Progenitor cell of endocrine pancreas (in vitro differentiated cells): Measurements from ENCODE around the gene TRPV4. TPM values are rescaled to one million over a fixed set of nuclear protein-coding genes. Genes with fewer than 3 reads are reported as not detected.

Source experiments
- DNase-seq: peaks from one replicate; pipeline ENCODE4 v3.0.0; 2021; ENCODE audit warnings: low spot score; ENCODE audit not compliant: unreplicated experiment
- H3K27ac Mint-ChIP-seq: 2 replicates; pipeline ENCODE4 v1.8.0; 2021; ENCODE audit warnings: mild to moderate bottlenecking, moderate library complexity, mixed read lengths
- H3K27me3 Mint-ChIP-seq: 2 replicates; pipeline ENCODE4 v1.8.0; 2021; ENCODE audit warnings: mixed read lengths
- H3K36me3 Mint-ChIP-seq: 2 replicates; pipeline ENCODE4 v1.8.0; 2022; ENCODE audit warnings: mixed read lengths; ENCODE audit not compliant: insufficient read depth
- H3K4me1 Mint-ChIP-seq: 2 replicates; pipeline ENCODE4 v1.8.0; 2021; ENCODE audit warnings: low read depth, mixed read lengths
- H3K4me3 Mint-ChIP-seq: 2 replicates; pipeline ENCODE4 v1.8.0; 2021; ENCODE audit warnings: low read depth, mild to moderate bottlenecking, moderate library complexity, mixed read lengths
- H3K9me3 Mint-ChIP-seq: 2 replicates; pipeline ENCODE4 v1.8.0; 2021; ENCODE audit warnings: low read depth, mixed read lengths
- total RNA-seq: library from RNA; stranded (reverse); gene quantifications from 2 replicates; pipeline ENCODE4 v1.2.1, GENCODE V29; 2021
- TF ChIP-seq, protein P1 (sequence below): fragments of 200-600 bp; sonication (generic); IDR thresholded peaks from one replicate; pipeline ENCODE4 v1.5.0; 2021; ENCODE audit warnings: antibody characterized with exemption, mild to moderate bottlenecking; ENCODE audit not compliant: unreplicated experiment

Gene TRPV4
- total RNA-seq, 1 donor from 2014 or later = 5.2 TPM

DNA sequence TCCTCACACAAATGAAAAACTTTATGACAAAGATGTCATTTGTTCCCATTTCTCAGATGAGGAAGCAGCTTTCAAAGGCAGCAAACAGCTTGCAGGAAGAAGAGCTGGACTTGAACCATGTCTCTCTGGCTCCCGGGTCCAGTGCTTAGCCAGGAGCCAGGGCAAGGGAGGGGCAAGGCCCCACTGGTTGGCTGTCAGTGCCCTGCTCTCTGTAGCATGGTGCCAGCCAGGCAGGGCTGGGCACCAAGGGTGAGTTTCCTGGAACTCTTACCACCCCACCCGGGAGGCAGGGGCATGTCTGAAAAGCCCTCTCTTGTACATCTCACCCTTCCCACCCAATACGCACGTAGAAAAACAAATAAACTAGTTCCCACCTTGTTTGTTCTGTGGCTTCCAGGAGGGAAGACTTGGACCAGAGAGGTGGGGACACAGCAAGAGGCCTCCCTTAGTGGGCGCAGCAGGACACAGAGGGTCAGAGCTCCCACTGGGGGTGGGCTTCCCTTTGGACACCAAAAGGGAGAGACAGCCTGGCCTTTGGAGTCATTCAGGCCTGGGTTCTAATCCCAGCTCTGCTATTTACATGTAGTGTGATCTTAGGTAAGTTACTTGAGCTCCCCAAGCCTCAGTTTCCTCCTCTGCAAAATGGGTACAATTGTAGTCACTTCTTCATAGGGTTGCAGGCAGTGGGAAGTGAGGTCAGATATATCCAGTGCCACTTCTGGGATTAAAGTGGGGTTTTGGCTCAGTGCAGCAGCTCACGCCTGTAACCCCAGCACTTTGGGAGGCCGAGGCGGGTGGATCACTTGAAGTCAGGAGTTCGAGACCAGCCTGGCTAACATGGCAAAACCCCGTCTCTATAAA, 17.2 kb downstream of the TRPV4 start:
- TF ChIP-seq, protein P1, sequence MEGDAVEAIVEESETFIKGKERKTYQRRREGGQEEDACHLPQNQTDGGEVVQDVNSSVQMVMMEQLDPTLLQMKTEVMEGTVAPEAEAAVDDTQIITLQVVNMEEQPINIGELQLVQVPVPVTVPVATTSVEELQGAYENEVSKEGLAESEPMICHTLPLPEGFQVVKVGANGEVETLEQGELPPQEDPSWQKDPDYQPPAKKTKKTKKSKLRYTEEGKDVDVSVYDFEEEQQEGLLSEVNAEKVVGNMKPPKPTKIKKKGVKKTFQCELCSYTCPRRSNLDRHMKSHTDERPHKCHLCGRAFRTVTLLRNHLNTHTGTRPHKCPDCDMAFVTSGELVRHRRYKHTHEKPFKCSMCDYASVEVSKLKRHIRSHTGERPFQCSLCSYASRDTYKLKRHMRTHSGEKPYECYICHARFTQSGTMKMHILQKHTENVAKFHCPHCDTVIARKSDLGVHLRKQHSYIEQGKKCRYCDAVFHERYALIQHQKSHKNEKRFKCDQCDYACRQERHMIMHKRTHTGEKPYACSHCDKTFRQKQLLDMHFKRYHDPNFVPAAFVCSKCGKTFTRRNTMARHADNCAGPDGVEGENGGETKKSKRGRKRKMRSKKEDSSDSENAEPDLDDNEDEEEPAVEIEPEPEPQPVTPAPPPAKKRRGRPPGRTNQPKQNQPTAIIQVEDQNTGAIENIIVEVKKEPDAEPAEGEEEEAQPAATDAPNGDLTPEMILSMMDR = no peak
- Mint-ChIP-seq H3K9me3 (no peaks in the 10 kb centered on the region), H3K4me1 (no peaks in the 10 kb centered on the region), H3K27ac (no peak overlapping the region), H3K4me3 (no peak overlapping the region), H3K27me3 (no peaks in the 10 kb centered on the region), H3K36me3 (no peaks in the 10 kb centered on the region)
- no peak for DNase-seq

DNA sequence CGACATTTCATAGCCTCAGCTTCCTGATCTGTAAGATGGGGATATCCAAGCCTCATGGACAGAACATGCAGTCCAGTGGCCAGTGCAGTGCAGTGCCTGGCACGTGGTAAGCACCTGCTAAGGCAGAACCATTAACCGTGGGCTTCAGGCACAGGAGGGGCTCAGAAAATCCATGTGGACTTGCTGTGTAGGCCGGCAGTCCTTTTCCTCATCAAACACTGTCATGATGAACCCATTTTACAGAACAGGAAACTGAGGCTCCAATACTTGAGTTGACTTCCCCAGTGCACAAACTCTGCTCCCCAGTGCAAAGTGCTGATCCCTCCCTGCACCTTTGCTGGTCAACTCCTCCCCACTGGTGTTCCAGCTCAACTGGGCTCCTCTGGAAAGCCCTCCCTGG, 18.0 kb downstream of the TRPV4 start:
- no peak for DNase-seq
- Mint-ChIP-seq H3K9me3 (no peaks in the 10 kb centered on the region), H3K4me3 (no peak overlapping the region)

DNA sequence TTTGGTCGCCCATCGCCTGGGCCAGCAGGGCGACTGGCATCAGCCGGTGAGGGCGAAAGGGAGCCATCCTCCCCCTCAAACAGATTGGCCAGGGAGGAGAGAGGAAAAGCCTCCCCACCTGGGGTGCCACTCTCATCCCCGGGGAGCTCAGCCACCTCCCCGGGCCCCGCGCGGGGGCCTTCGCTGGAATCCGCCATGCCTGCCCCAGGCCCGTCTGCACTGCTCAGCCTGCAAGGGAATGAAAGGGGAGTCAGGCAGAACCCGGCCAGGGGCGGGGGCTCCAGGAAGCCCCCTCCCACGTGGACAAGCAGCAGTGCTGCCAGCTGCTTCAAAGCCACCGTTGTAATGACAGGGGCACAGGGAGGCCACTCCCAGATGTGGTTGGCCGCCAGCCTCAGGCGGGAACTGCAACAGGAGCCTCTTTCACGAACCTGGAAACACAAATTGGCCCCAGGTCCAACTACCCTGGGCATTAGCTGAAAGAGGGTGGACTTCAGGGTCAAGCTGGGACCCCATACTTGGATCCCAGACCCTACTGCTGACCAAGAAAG, 18.5 kb downstream of the TRPV4 start:
- H3K9me3 Mint-ChIP-seq = no peaks in the 10 kb centered on the region
- H3K4me3 Mint-ChIP-seq = no peak overlapping the region
- TF ChIP-seq, protein P1 = no peak
- H3K27me3 Mint-ChIP-seq = no peaks in the 10 kb centered on the region
- no peak overlapping the region for H3K27ac Mint-ChIP-seq
- no peak for DNase-seq
- no peaks in the 10 kb centered on the region for H3K4me1 Mint-ChIP-seq
- no peaks in the 10 kb centered on the region for H3K36me3 Mint-ChIP-seq

More for the DNA sequence above, 18.0 kb downstream of the TRPV4 start:
- Mint-ChIP-seq H3K36me3 (no peaks in the 10 kb centered on the region), H3K27ac (no peak overlapping the region), H3K4me1 (no peaks in the 10 kb centered on the region), H3K27me3 (no peaks in the 10 kb centered on the region)
- TF ChIP-seq, protein P1 = no peak

DNA sequence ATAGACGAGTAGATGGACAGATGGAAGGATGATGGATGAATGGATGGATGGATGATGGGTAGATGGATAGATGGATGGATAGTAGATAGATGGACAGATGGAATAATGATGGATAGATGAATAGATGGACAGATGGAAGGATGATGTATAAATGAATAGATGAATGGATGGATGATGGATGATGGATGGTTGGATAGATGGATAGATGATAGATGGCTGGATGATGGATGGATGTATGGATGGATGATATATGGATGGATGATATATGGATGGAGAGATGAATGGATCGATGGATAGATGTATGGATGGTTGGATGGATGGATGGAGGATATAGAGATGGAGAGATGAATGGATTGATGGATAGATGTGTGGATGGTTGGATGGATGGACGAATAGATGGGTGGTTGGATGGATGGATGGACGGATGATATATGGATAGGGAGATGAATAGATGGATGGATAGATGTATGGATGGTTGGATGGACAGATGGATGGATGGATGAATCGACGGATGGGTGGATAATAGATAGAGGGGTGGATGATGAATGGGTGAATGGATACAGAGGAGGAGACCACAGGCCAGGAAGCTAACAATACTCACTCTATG, 19.3 kb downstream of the TRPV4 start:
- H3K27me3 Mint-ChIP-seq = no peaks in the 10 kb centered on the region
- TF ChIP-seq, protein P1 = no peak
- no peak for DNase-seq
- H3K9me3 Mint-ChIP-seq = no peaks in the 10 kb centered on the region
- H3K27ac Mint-ChIP-seq = no peak overlapping the region
- no peaks in the 10 kb centered on the region for H3K36me3 Mint-ChIP-seq
- H3K4me3 Mint-ChIP-seq = no peak overlapping the region
- H3K4me1 Mint-ChIP-seq = no peaks in the 10 kb centered on the region

DNA sequence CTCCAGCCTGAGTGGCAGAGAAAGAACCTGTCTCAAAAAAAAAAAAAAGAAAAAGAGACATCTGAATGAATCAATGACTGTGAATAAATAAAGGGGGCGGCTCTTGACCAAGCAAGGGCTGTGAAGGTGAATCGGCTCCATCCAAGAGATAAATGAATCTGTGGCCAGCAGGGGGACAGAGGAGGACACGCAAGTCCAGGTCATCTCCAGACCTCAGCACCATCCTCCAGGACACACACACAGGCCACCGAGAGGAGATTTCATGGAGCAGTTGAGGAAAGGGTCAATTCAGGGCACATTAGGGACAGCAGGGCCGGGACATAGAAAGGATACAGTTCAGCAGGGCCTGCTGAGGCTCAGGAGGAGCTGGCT, 21.6 kb downstream of the TRPV4 start:
- Mint-ChIP-seq H3K4me3 (no peak overlapping the region), H3K36me3 (no peaks in the 10 kb centered on the region), H3K9me3 (no peaks in the 10 kb centered on the region), H3K4me1 (no peaks in the 10 kb centered on the region), H3K27me3 (no peaks in the 10 kb centered on the region), H3K27ac (peak overlapping the region; percentile 41)
- no peak for DNase-seq
- TF ChIP-seq, protein P1 = peak; percentile 18
